HG02938 (cell line): ENCODE results near the gene CFAP57.
A peak's percentile ranks its signal among the peaks of the same experiment; 100 is the strongest.

Source experiments
- ATAC-seq: cut with Tn5 transposase; IDR thresholded peaks from one replicate; pipeline ENCODE4 v1.9.1; 2021; ENCODE audit warnings: mild to moderate bottlenecking, moderate library complexity; ENCODE audit not compliant: unreplicated experiment

The CFAP57 gene

DNA sequence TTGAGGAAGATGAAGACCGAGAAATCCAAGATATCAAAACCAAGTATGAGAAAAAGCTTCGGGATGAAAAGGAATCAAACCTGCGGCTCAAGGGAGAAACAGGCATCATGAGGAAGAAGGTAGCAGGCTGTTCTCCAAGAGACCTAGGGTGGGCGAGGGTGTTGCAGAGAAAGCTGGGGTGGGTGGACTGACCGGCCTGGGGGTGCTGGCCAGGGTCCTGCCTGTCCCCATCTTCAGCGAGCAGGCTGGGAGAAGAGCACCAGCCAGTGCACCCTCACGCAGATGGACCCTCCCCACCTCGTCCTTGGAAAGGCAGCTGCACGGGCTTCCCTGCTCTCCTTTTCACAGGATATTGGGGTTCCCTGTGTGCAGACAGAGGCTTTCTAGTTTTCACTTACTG lies 50.7 kb downstream of the CFAP57 start:
- ATAC-seq = no peak

DNA sequence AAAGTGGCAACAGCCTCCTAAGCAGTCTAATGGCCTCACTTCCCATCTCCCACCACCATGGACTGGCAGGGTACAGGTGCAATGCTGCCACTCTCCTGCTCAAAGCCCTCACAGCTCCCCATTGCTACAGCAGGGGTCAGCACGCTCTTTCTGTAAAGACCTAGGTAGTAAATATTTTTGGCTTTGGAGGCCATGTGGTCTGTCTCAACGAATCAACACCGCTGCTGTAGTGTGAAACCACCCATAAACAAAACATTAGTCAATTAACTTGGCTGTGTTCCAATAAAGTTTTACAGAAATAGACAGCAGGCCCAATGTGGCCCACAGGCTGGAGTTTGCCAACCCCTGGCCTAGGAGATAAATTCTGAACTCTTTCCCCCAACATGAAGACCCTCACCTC lies 53.0 kb downstream of the CFAP57 start:
- ATAC-seq = no peak

DNA sequence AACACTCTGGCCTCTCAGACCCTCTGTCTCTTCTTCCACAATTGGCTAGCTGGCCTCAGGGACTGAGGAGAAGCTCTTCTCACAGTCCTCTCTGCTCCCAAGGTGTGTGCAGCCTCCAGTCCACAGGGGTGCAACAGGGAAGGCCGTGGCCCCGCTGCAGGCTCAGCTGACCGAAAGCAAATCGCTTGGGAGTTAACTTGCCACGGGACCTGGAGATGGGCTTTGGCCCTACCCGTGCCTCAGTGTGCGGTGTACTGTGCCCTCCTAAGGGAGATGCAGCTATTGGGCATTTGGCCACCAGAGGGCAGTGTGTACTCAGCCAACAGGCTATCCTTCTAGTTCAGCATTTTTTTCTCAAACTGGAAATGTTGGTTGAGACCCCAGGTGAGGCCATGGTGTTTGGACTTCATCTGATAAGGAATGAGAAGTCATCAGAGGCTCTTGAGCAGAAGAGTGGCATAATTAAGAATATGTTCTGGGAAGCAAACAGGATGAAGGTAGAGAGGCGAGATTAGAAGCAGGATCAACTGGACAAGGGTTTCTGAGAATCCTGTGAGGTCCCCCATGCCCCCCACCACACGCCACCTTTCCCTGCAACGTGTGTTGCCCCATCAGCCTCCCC lies 55.1 kb downstream of the CFAP57 start:
- no peak for ATAC-seq

DNA sequence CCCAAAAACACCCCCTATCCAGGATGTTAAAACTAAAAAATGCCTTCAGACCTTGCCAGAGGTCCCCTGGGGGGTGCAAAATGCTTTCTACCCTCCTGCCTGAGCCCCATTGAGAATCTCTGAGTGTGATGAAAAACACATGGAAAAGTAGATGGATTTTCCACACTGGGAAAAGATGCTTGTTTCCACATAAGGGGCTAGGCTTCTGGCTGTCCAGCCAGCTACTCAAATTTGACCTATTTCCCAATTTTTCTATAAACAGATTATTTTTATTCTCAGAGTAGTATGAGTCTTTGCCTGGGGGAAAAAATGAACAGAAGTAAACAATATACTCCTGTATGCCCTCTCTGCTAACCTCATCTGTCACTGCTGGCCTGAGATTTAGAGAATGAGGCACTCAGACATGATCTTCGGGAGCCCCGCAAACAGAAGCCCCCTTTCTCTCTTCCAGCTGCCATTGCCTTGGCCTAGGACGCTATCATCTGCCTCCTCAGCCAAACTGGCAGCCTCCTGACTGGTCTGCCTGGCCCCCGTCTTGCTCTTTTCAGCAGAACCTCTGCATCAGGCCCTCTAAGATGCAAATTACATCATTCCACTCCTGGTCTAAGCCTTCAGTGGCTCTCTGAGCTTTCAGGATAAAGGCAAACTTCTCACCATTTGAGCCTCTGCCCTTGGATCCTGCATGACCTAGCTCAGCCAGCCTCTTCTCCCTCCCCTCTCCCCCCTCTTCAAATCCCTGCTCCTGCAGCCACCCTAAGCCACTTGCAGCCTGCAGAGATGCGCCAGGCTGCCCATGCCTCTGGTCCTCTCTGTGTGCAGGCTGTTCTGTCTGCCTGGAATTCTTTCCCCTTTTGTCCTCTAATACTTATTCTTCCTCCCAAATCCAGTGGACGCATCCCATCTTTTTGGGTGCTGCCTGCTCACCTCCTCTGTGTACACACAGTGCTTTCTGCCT lies 58.0 kb downstream of the CFAP57 start:
- no peak for ATAC-seq

DNA sequence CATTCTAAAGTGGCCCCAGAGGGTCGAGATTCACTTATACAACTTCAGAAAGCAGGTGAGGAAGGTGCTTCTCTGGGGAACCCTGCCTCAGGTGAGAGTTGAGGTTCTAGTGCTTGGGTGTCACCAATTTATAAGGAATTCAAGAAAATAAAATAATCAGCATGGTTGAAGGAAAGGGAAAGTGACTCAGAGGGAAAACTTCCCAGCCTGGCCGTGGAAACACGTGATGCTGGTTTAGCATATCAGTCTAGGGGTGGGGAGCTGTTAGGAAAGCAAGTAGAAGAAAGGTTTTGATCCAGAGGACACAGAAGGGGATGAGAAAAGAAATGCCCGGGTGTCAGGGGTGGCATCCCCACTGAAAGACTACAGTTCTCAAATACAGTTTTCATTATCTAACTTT lies 59.9 kb downstream of the CFAP57 start:
- ATAC-seq = no peak

DNA sequence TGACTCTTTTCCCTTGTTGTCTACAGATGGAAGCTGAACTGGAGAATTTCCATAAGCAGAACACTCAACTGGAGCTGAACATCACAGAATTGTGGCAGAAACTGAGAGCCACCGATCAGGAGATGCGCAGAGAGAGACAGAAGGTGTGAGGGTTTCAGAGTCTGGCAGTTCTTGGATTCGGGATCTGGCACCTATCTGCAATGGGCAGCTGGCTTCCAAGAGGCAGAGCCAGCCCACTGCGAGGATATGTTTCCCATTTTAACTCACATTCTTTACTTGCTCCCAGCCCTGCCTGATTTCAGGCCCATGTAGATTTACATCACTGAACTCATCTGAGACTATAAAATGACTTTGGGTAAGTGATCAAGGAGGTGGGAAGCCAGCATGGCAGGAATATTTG lies 60.4 kb downstream of the CFAP57 start:
- ATAC-seq = no peak

DNA sequence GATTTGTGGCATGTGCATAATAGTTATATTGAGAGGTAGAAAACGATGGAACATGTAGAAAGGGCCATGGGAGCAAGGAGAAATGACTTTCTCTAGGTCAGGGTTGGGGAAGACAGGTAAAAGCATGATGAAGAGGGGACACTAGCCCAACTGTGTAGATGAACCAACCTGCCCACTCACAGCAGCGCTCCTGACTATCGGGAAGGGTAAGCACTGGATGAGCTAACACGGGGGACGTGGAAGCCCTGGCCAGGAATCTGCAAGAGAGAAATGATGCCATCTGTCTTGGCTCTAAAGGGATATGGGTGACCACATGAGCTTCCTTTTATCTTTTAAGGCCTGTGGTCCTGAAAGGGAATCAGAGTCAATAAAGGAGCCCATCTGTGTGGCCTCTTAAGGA lies 61.5 kb downstream of the CFAP57 start:
- no peak for ATAC-seq

DNA sequence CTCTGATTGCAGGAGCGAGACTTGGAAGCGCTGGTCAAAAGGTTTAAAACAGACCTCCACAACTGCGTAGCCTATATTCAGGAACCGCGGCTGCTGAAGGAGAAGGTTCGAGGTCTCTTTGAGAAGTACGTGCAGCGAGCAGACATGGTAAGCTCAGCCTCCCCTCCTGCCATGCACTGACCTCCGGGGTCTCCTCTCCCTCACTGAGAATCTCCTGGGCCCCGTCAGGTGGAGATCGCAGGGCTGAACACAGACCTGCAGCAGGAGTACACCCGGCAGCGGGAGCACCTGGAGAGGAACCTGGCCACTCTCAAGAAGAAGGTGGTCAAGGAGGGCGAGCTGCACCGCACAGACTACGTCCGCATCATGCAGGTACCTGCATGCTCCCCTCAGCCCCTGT lies 62.1 kb downstream of the CFAP57 start:
- ATAC-seq = no peak

DNA sequence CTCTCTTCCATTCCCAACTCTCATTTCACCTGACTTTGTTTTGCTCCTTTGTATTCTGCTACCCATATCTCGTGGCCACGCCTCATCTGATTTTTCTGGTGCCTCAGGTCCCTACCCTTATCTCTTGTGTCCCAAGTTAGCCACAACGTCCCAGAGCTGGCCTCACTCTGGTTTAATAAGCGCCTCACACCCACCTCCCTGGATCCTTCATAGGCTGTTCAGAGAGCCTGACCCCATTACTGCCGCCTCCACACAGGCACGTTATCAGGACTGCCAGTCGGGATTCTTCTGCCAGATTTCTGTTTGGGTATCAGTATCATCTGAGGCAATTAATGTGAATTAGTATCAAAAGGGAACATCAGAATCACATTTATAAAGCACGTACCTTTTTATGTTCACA lies 62.9 kb downstream of the CFAP57 start:
- ATAC-seq = no peak

DNA sequence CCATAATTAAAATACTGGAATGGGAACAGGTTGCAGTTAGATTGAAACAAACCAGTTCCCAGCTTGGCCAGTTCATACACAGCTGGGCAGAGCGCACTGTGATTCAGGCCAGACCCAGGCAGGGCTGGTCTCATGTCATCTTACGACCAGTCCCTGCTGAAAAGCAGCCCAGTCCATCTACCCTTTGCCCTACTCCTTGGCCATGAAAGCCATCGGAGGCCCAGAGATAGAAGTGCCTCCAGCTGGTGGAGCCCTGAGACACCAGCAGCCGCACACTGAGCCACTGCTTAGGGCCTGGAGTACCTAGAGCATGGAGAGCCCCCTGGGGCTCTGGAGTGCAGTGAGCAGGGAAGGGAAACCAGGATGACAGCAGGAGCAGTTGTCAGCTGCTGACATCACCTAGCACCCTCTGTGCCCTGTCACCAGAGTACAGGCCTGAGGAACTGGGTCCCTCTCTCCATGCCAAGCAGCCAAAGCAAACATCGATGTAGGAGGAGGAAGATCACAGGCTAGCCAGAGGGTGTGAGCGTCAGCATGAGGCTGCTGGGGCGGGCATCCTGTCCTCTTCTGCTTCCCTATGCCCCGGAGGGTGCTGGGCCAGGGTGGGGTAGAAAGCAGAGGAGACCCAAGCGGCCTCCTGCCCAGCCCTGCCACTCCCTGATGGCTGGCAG lies 63.5 kb downstream of the CFAP57 start:
- ATAC-seq = no peak

DNA sequence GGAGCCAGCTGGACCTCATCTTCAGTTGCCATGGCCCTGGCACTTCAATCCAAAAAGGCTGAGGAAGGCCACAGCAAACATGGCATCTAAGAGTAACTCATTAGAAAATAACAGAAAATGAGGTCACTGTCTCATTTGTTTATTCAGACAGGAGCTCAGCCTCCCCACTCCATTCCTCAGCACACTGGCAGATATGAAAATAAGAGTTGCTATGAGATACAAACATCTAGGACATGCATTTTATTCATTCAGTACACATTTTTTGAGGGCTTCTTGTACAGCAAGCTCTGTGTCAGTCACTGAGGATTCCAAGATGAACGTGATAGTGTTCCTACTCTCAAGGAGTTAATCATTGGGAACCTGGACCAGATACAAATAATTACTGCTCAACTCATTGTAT lies 65.0 kb downstream of the CFAP57 start:
- no peak for ATAC-seq

DNA sequence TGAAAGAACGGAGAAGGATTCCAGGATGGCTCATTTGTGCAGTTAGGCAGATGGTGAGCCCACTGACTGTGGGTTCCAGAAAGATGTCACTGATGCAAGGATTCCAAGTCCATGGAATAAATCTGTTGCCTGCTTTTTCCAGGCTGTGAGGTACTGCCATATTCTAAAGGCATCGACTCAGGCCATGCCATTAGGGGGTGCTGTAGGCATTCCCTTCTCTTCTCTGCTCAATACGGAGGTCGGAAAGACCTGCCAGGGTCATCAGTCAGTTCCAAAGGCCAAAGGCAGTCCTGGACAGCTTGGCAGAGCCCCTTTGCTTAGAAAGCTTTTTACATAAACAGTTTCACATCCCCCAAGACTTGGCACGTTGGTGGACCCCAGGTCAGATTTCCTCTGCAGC lies 66.0 kb downstream of the CFAP57 start:
- no peak for ATAC-seq

DNA sequence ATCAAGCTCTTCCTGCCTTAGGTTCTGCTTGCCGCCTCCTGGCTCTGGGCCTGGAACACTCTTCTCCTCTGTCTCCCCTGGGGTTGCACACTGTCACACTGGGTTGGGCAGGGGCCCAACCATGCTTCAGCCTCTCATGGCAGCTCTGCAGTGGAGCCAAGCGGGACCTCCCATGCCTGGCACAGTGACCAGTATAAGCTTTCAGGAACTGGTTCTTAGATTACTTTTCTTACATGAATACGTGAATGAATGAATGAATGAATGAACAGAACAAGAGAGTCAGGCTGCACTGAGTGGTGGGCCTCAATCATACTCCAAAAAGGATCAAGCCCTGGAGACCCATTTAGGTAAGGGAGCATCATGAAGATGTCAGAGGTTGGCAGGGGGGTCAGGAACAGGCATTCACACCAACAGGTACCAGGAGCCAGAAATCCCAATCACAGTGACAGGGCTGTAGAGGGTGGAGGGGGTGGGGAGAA lies 66.9 kb downstream of the CFAP57 start:
- ATAC-seq = peak; percentile 19

DNA sequence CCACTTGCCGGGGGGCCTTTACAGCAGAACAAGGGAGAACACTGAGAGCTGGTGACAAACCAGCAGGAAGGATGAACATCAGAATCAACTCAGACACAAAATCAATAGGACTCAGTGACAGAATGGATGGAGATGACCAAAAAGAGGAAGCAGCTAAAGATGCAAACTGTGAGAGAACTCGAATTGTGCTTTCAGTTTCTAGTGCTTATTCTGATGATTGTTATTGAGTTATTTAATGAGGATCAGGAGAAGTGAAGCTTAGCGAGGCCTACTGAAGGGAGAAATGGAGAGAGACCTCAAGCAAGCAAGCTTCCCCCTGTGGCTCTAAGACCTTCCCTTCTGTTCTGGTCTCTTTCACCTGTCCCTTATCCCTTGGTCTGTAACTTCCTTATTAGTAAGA lies 67.4 kb downstream of the CFAP57 start:
- peak; percentile 80 for ATAC-seq

DNA sequence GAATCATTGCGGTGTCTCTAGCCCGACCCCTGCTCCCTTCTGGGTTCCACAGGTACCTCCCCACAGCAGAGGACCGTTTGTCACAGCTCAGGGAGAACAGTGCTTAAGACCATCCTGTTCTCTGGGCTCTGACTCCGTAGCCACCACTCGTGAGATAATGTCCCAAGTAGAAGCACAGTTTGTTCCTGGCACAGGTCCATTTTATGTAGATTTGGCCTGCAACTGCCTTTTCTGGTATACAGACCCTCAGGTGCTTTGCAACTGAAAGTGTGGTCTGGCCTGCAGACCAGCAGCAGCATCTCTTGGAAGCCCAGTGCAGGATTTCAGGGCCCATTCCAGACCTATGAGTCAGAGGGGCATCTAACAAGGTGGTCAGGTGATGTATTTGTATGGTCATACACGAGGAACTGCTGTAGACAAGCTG lies 69.3 kb downstream of the CFAP57 start:
- ATAC-seq = no peak

DNA sequence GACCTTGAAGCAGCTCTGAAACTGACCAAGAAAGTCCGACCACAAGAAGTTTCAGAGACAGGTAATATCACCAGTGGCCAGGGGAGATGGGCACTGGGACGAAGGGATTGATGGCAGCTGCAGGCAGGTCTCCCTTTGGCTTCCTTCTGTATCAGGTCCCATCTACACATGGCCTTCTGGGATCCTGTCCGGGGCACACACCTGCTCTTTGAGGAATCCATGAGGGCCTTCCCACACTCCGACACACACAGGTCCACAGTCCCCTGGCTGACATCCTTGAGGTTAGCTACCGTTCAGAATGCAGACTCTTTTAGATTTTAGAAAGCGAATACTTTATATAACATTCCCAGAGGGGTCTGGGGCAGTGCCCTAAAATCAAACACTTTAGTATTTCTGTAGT lies 71.2 kb downstream of the CFAP57 start:
- no peak for ATAC-seq

DNA sequence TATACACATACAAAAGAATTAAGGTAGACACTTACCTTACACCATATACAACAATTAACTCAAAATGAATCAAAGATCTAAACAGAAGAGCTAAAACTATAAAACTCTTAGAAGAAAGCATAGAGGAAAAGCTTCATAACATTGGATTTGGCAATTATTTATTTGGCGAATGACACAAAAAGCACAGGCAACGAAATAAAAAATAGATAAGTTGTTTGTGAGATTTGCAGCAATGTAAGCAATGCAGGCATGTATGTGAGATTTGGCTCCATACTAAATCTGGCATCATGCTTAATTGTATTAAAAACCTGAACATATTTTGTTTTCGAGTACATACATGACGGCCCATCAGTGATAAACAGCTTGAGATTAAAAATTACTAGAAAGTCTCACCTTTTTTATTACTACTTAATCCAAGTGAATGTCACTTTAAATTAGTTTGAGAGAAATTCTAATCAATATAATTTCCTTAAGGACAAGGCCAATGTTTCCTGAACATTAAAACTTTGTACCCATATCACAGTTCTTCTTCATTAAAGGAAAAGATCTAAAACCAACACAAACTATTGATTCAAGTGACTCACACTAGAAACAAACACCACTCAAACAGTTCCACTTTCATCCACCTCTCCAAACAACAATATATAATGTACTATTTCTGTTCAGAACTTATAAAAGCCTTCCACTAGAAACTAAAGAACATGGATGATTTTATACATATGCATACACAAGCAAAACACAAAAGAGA lies 74.5 kb downstream of the CFAP57 start:
- ATAC-seq = no peak

DNA sequence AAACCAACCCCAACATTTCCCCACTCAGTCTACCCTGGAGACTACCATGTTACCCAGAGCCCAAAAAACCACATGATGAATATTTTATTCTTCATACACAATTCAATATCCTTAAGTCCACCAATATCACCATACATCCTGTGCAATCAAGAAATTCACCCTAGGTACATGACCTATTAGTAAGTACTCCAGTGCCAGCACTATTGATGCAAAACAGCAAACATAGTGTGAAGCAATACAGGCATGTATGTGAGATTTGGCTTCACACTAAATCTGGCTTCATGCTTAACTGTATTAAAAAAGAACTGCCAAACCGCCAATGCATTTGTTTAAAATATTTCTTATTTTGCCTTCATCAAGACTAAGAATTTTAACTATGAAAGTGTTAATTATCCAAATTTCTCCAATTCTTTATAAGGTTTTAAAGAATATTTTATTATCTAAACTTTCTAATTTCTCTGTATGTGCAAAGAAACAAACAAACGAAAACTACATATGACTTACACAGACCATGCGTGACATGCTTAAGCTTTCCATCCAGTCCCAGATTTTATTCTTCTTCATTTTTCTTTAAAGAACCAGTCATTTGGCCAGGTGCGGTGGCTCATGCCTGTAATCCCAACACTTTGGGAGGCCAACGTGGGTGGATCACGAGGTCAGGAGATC lies 75.3 kb downstream of the CFAP57 start:
- no peak for ATAC-seq

DNA sequence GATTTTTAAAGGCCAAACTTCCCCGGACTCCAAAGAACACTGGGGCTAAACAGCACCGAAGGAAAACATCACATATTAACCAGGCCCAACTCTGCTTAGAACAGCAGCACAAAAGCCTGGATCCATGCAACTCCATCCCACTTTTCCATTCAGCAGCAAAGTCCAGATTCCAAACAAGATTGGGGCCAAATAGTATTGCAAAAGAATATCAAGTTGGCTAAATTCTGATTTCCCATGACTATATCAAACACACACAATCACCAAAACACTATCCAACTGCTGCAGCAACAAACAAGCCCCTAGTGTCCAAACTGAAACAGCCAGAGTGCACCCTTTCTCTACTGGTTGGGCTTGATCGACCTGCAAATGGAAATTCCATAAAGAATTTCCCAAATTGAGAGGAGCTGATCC lies 78.2 kb downstream of the CFAP57 start:
- ATAC-seq = no peak

DNA sequence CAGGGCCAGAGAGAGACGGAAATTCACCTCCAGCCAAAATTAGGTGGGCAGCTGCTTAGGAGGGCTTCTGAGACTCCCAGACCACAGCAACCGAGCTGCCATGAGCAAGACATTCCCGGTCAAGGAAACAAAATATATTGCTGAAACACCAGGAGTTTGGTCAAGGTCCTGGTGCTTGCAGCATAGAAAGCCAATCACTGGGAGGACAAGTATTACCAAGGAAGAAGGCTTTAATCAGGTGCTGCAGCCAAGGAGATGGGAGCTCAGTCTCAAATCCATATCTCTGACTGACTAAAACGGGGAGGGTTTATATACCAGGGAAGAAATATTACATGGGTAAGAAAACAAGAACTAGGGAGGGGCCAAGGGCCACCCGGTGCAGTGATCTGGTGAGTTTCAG lies 78.9 kb downstream of the CFAP57 start:
- no peak for ATAC-seq
